ENCODE results near the gene ALOX12B.

DNA sequence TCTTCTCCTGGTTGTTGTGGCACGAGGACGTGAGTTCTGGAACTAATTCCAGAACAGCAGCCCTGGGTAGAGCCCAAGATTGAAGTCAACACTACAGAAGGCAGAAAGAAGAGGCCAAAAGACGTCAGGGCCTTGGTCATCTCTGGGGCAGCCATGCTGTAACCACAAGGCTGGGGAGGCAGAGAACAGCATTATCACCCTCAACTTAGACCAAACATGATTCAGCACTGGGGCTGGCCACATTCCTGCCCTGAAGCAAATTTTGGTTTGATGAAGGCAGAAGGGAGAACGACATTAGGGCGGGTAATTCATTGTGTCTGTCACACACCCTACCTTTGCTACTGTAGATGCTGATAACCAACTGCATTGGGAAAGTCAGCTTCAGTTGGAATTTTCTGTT is 58.4 kb downstream of the ALOX12B start:
- TF ChIP-seq CTCF (IDR thresholded peaks at IDR 0.05) (no peak), POLR2A (IDR thresholded peaks at IDR 0.05) (no peak)

All from heart left ventricle (tissue), 13 donors.